ENCODE results near the gene CTIF.

- no peak for TF ChIP-seq CTCF (IDR thresholded peaks at IDR 0.05)
- no peak for TF ChIP-seq POLR2A (IDR thresholded peaks at IDR 0.05)
Observed at GRCh38 chr18:48673853-48674721, 135.3 kb downstream of the CTIF start.
